ENCODE results near the gene ZAR1L. TPM values are rescaled to one million over a fixed set of nuclear protein-coding genes. Genes with fewer than 3 reads are reported as not detected.

Gene ZAR1L
- polyA plus RNA-seq, 1 donor (not counting 4 experiments of a cell fraction or from before 2014, with no cell fraction given) = not detected

DNA sequence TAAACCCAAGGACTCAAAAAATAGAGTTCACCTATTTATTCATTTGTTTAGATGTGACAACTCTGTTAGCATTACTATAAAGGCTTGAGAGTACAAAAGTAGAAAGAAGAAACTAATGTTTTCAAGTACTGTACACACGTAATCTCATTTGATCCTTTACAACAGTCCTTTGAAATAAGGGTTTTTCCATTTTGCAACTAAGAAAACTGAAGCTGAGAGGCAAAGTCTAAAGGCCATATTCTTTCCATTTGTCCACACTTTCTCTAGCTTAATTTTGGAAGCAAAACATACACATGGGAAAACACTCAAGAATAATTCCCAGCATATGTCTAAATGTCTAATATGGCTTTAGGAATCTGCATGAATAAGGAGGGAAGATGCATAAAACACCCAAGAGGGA is 34.1 kb downstream of the ZAR1L start:
- Histone ChIP-seq H3K9me3 (ENCODE audit: control insufficient read depth, low read depth, low read length) (no peaks in the 10 kb centered on the region), H3K9ac (ENCODE audit: control insufficient read depth, extremely low read depth, insufficient read depth, low read length) (no peak overlapping the region), H3K4me3 (ENCODE audit: control insufficient read depth in 2 of 3, extremely low read depth in 1 of 3, insufficient read depth in 2 of 3, low read depth in 1 of 3, low read length in 3 of 3) (no peak overlapping the region), H3K4me2 (ENCODE audit: control insufficient read depth, extremely low read depth, insufficient read depth, low read depth, low read length) (no peak overlapping the region), H2AFZ (ENCODE audit: control insufficient read depth, low read length) (no peak overlapping the region), H4K20me1 (ENCODE audit: control insufficient read depth, extremely low read depth, insufficient read depth, low read length) (no peaks in the 10 kb centered on the region), H3K79me2 (ENCODE audit: control insufficient read depth, insufficient read depth, low read length) (no peaks in the 10 kb centered on the region), H3K27me3 (ENCODE audit: control insufficient read depth, extremely low read depth, insufficient read depth, low read length) (no peaks in the 10 kb centered on the region), H3K27ac (ENCODE audit: control insufficient read depth, insufficient read depth, low read length) (no peak overlapping the region), H3K4me1 (ENCODE audit: control insufficient read depth, extremely low read depth, insufficient read depth, low read length) (peaks cover 5% of the 10 kb centered on the region), H3K36me3 (ENCODE audit: control insufficient read depth in 2 of 2, extremely low read depth in 1 of 2, insufficient read depth in 2 of 2, low read length in 2 of 2) (no peaks in the 10 kb centered on the region), H3K9me1 (ENCODE audit: control insufficient read depth, extremely low read depth, insufficient read depth, low read length) (no peaks in the 10 kb centered on the region)
- dilution Hi-C loops (cut with MboI; ENCODE audit: extremely low pct_ligation_motif_present, low sequenced_read_pairs) = no loop called here
- DNase-seq (ENCODE audit: low read depth, low spot score) = no peak
- FAIRE-seq = no peak
- TF ChIP-seq EZH2 (IDR thresholded peaks at IDR 0.05; ENCODE audit: low read length) = no peak
- TF ChIP-seq CTCF (optimal IDR thresholded peaks at IDR 0.05 in 1 of 3, IDR thresholded peaks at IDR 0.05 in 1 of 3, conservative IDR thresholded peaks at IDR 0.05 in 1 of 3; ENCODE audit: extremely low read depth in 1 of 3, insufficient read depth in 2 of 3, low read length in 3 of 3) = no peak

GRCh38 chr13:32278426-32278825 is 36.7 kb downstream of the ZAR1L start:
- no peaks in the 10 kb centered on the region for H3K4me1 ChIP-seq (ENCODE audit: control insufficient read depth, extremely low read depth, insufficient read depth, low read length)
- H3K27ac ChIP-seq (ENCODE audit: control insufficient read depth, insufficient read depth, low read length) = no peak overlapping the region
- H3K79me2 ChIP-seq (ENCODE audit: control insufficient read depth, insufficient read depth, low read length) = no peaks in the 10 kb centered on the region
- no peak overlapping the region for H2AFZ ChIP-seq (ENCODE audit: control insufficient read depth, low read length)
- H3K36me3 ChIP-seq (ENCODE audit: control insufficient read depth in 2 of 2, extremely low read depth in 1 of 2, insufficient read depth in 2 of 2, low read length in 2 of 2) = no peaks in the 10 kb centered on the region
- H3K27me3 ChIP-seq (ENCODE audit: control insufficient read depth, extremely low read depth, insufficient read depth, low read length) = no peaks in the 10 kb centered on the region
- no peaks in the 10 kb centered on the region for H4K20me1 ChIP-seq (ENCODE audit: control insufficient read depth, extremely low read depth, insufficient read depth, low read length)
- DNase-seq (ENCODE audit: low read depth, low spot score) = no peak
- H3K4me3 ChIP-seq (ENCODE audit: control insufficient read depth in 2 of 3, extremely low read depth in 1 of 3, insufficient read depth in 2 of 3, low read depth in 1 of 3, low read length in 3 of 3) = no peak overlapping the region
- FAIRE-seq = no peak
- H3K9me1 ChIP-seq (ENCODE audit: control insufficient read depth, extremely low read depth, insufficient read depth, low read length) = no peaks in the 10 kb centered on the region
- H3K4me2 ChIP-seq (ENCODE audit: control insufficient read depth, extremely low read depth, insufficient read depth, low read depth, low read length) = no peak overlapping the region
- no peaks in the 10 kb centered on the region for H3K9me3 ChIP-seq (ENCODE audit: control insufficient read depth, low read depth, low read length)
- TF ChIP-seq CTCF (optimal IDR thresholded peaks at IDR 0.05 in 1 of 3, IDR thresholded peaks at IDR 0.05 in 1 of 3, conservative IDR thresholded peaks at IDR 0.05 in 1 of 3; ENCODE audit: extremely low read depth in 1 of 3, insufficient read depth in 2 of 3, low read length in 3 of 3) = no peak
- no peak for TF ChIP-seq EZH2 (IDR thresholded peaks at IDR 0.05; ENCODE audit: low read length)
- no peak overlapping the region for H3K9ac ChIP-seq (ENCODE audit: control insufficient read depth, extremely low read depth, insufficient read depth, low read length)
- dilution Hi-C loops (cut with MboI; ENCODE audit: extremely low pct_ligation_motif_present, low sequenced_read_pairs) = no loop called here
